GM12801 (cell line): ENCODE results near the gene AP3S2.

Source experiments
- TF ChIP-seq, protein P1 (sequence below): IDR thresholded peaks from one replicate; pipeline ENCODE4 v1.5.1; 2011; ENCODE audit warnings: control low read depth; ENCODE audit not compliant: insufficient read length; ENCODE audit errors: extremely low read depth

AP3S2 gene

GRCh38 chr15:89885611-89886010, 8.2 kb downstream of the AP3S2 start:
- TF ChIP-seq, protein P1, sequence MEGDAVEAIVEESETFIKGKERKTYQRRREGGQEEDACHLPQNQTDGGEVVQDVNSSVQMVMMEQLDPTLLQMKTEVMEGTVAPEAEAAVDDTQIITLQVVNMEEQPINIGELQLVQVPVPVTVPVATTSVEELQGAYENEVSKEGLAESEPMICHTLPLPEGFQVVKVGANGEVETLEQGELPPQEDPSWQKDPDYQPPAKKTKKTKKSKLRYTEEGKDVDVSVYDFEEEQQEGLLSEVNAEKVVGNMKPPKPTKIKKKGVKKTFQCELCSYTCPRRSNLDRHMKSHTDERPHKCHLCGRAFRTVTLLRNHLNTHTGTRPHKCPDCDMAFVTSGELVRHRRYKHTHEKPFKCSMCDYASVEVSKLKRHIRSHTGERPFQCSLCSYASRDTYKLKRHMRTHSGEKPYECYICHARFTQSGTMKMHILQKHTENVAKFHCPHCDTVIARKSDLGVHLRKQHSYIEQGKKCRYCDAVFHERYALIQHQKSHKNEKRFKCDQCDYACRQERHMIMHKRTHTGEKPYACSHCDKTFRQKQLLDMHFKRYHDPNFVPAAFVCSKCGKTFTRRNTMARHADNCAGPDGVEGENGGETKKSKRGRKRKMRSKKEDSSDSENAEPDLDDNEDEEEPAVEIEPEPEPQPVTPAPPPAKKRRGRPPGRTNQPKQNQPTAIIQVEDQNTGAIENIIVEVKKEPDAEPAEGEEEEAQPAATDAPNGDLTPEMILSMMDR, result no peak

- TF ChIP-seq, protein P1, result no peak
Measured at GRCh38 chr15:89883518-89883917, 10.3 kb downstream of the AP3S2 start.

GRCh38 chr15:89880727-89881126, 13.1 kb downstream of the AP3S2 start:
- TF ChIP-seq, protein P1, result no peak

DNA sequence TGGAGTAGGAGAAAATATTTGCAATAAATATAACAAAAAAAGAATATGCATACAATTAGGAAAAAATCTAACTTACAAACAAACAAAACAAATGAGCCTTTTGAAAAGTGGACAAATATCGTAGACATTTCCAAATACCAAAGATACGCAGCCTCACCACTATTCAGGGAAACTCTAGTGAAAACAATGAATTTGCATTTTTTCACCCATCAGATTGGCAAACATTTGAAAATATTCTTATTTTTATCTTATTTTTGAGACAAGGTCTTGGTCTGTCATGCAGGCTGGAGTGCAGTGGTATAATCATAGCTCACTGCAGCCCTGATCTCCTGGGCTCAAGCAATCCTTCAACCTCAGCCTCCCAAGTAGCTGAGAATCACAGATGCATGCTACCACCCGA, 15.5 kb downstream of the AP3S2 start:
- TF ChIP-seq, protein P1, result no peak

DNA sequence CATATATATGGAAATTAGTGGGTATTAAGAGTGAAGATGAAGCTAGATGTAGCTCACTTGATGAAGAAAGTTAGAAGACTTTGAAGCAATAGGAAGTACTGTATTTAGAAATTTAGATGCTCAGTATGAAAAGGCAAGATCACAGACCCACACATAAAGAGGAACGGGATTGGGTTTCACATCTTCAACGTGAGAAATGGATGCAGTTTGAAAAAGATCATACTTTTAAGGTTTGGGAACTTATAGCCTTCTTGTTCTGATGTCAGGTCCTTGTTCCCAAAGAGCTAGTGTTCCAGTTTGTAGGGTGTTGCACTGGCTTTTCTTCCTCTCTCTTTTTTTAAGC, 16.7 kb downstream of the AP3S2 start:
- TF ChIP-seq, protein P1, result no peak

GRCh38 chr15:89876396-89877082, 17.3 kb downstream of the AP3S2 start:
- TF ChIP-seq, protein P1, result no peak

- TF ChIP-seq, protein P1, result no peak
Measured at GRCh38 chr15:89875741-89876140, 18.1 kb downstream of the AP3S2 start.
